ENCODE results near the gene CYB561D1.

The CYB561D1 gene

GRCh38 chr1:109530457-109531087 is 36.7 kb downstream of the CYB561D1 start:
- DNase-seq (ENCODE audit: insufficient read length, low spot score): no peak
- no peak for FAIRE-seq
- no peak for TF ChIP-seq CTCF (IDR thresholded peaks at IDR 0.05; ENCODE audit: insufficient read depth, missing control alignments)

- TF ChIP-seq CTCF (IDR thresholded peaks at IDR 0.05; ENCODE audit: insufficient read depth, missing control alignments): no peak
- FAIRE-seq (no peak), DNase-seq (ENCODE audit: insufficient read length, low spot score) (no peak)
These were observed 37.5 kb downstream of the CYB561D1 start for GRCh38 chr1:109531380-109531779.

- FAIRE-seq: no peak
- no peak for DNase-seq (ENCODE audit: insufficient read length, low spot score)
- TF ChIP-seq CTCF (IDR thresholded peaks at IDR 0.05; ENCODE audit: insufficient read depth, missing control alignments): no peak
These were observed 38.0 kb downstream of the CYB561D1 start for GRCh38 chr1:109531826-109532364.

- FAIRE-seq: no peak
These were observed 38.7 kb downstream of the CYB561D1 start for GRCh38 chr1:109532365-109533136.

GRCh38 chr1:109534307-109534858 is 40.5 kb downstream of the CYB561D1 start:
- TF ChIP-seq CTCF (IDR thresholded peaks at IDR 0.05; ENCODE audit: insufficient read depth, missing control alignments): no peak
- FAIRE-seq: no peak
- no peak for DNase-seq (ENCODE audit: insufficient read length, low spot score)

More at GRCh38 chr1:109532365-109533136, 38.7 kb downstream of the CYB561D1 start:
- DNase-seq (ENCODE audit: insufficient read length, low spot score): peak; percentile 72
- peak; percentile 90 for TF ChIP-seq CTCF (IDR thresholded peaks at IDR 0.05; ENCODE audit: insufficient read depth, missing control alignments)

- DNase-seq (ENCODE audit: insufficient read length, low spot score) (no peak), FAIRE-seq (no peak)
- no peak for TF ChIP-seq CTCF (IDR thresholded peaks at IDR 0.05; ENCODE audit: insufficient read depth, missing control alignments)
These were observed 41.6 kb downstream of the CYB561D1 start for GRCh38 chr1:109535481-109535880.

All from D721Med (cell line).